MM.1S (cell line): ENCODE measurements around the gene NFYA.

Experiments
- DNase-seq: peaks from one replicate; pipeline ENCODE4 v3.0.0-alpha.2; 2015
- H2AFZ ChIP-seq: fragments of 300-600 bp; sonication (generic); 2 replicates; pipeline ENCODE4 v1.6.0; 2016; ENCODE audit warnings: antibody characterized with exemption, low read length
- H3F3A ChIP-seq: fragments of 300-600 bp; sonication (generic); 2 replicates; pipeline ENCODE4 v1.6.1; 2016; ENCODE audit warnings: mild to moderate bottlenecking, antibody characterized with exemption, low read length, moderate library complexity, mixed read lengths; ENCODE audit not compliant: insufficient read depth
- H3K27ac ChIP-seq: fragments of 300-600 bp; sonication (generic); 2 replicates; pipeline ENCODE4 v1.5.1; 2016; ENCODE audit warnings: mild to moderate bottlenecking, low read length
- H3K27me3 ChIP-seq: fragments of 300-600 bp; sonication (generic); replicated peaks from 2 replicates; pipeline ENCODE4 v1.6.0; 2016; ENCODE audit warnings: low read length; ENCODE audit not compliant: insufficient read depth
- H3K36me3 ChIP-seq: fragments of 300-600 bp; sonication (generic); replicated peaks from 2 replicates; pipeline ENCODE4 v1.6.1; 2016; ENCODE audit warnings: mild to moderate bottlenecking, low read length, mixed read lengths; ENCODE audit not compliant: insufficient read depth
- H3K4me1 ChIP-seq: fragments of 300-600 bp; sonication (generic); 2 replicates; pipeline ENCODE4 v1.6.1; 2016; ENCODE audit warnings: low read length, mixed read lengths
- H3K4me2 ChIP-seq: fragments of 300-600 bp; sonication (generic); 2 replicates; pipeline ENCODE4 v1.6.0; 2016; ENCODE audit warnings: low read depth, low read length
- H3K4me3 ChIP-seq: fragments of 300-600 bp; sonication (generic); 2 replicates; pipeline ENCODE4 v1.5.1; 2016; ENCODE audit warnings: low read length, mixed read lengths
- H3K79me2 ChIP-seq: fragments of 300-600 bp; sonication (generic); 2 replicates; pipeline ENCODE4 v1.6.1; 2016; ENCODE audit warnings: mixed run types, low read length, mixed read lengths
- H3K9ac ChIP-seq: fragments of 300-600 bp; sonication (generic); 2 replicates; pipeline ENCODE4 v1.6.1; 2016; ENCODE audit warnings: low read length, mixed read lengths
- H3K9me2 ChIP-seq: fragments of 300-600 bp; sonication (generic); replicated peaks from 2 replicates; pipeline ENCODE4 v1.6.1; 2016; ENCODE audit warnings: mild to moderate bottlenecking, low read length, mixed read lengths; ENCODE audit not compliant: insufficient read depth
- H3K9me3 ChIP-seq: fragments of 300-600 bp; sonication (generic); replicated peaks from 2 replicates; pipeline ENCODE4 v1.6.1; 2016; ENCODE audit warnings: mild to moderate bottlenecking, low read length, mixed read lengths; ENCODE audit not compliant: insufficient read depth
- H4K20me1 ChIP-seq: fragments of 300-600 bp; sonication (generic); 2 replicates; pipeline ENCODE4 v1.6.1; 2016; ENCODE audit warnings: mild to moderate bottlenecking, low read length, moderate library complexity, mixed read lengths; ENCODE audit not compliant: insufficient read depth
- EZH2 ChIP-seq: fragments of 300-600 bp; sonication (generic); optimal IDR thresholded peaks from 2 replicates; pipeline ENCODE3; 2017; ENCODE audit warnings: low read depth, mild to moderate bottlenecking, antibody characterized with exemption, low read length, mixed read lengths
- EZH2phosphoT487 ChIP-seq: fragments of 300-600 bp; sonication (generic); IDR thresholded peaks from 2 replicates; pipeline ENCODE4 v1.6.1; 2018; ENCODE audit warnings: antibody characterized with exemption, low read length
- TF ChIP-seq, protein P1 (sequence below): fragments of 300-600 bp; sonication (generic); IDR thresholded peaks from 2 replicates; pipeline ENCODE4 v1.5.1; 2016; ENCODE audit warnings: antibody characterized with exemption, low read length, mixed read lengths

The NFYA gene

DNA sequence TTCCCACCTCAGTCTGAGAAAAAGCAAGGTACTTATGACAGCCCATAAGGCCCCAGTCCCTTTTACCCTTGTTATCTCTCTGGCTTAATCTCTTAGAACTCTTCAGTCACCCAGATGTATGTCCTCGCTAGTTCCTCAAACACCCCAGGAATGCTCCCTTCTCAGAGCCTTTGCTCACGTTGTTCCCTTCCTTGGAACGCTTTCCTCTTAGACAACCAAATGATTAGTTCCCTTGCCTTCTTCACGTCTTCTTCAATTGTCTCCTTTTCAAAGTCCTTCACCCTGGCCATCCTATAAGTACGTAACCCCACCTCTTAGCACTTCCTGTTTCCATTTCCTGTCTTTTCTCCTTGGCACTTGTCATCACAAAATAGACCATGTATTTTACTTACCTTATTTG lies 20.9 kb upstream of the NFYA start:
- Histone ChIP-seq H2AFZ (no peak overlapping the region), H3K9me3 (no peaks in the 10 kb centered on the region), H3K9ac (no peak overlapping the region), H3K27me3 (no peaks in the 10 kb centered on the region), H4K20me1 (no peaks in the 10 kb centered on the region), H3K36me3 (no peaks in the 10 kb centered on the region), H3F3A (no peaks in the 10 kb centered on the region), H3K9me2 (no peaks in the 10 kb centered on the region), H3K4me3 (no peak overlapping the region), H3K27ac (no peak overlapping the region), H3K4me2 (no peak overlapping the region), H3K79me2 (no peaks in the 10 kb centered on the region), H3K4me1 (peaks cover 22% of the 10 kb centered on the region)
- no peak for DNase-seq
- TF ChIP-seq EZH2 (no peak), EZH2phosphoT487 (no peak)
- TF ChIP-seq, protein P1, sequence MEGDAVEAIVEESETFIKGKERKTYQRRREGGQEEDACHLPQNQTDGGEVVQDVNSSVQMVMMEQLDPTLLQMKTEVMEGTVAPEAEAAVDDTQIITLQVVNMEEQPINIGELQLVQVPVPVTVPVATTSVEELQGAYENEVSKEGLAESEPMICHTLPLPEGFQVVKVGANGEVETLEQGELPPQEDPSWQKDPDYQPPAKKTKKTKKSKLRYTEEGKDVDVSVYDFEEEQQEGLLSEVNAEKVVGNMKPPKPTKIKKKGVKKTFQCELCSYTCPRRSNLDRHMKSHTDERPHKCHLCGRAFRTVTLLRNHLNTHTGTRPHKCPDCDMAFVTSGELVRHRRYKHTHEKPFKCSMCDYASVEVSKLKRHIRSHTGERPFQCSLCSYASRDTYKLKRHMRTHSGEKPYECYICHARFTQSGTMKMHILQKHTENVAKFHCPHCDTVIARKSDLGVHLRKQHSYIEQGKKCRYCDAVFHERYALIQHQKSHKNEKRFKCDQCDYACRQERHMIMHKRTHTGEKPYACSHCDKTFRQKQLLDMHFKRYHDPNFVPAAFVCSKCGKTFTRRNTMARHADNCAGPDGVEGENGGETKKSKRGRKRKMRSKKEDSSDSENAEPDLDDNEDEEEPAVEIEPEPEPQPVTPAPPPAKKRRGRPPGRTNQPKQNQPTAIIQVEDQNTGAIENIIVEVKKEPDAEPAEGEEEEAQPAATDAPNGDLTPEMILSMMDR, result no peak

DNA sequence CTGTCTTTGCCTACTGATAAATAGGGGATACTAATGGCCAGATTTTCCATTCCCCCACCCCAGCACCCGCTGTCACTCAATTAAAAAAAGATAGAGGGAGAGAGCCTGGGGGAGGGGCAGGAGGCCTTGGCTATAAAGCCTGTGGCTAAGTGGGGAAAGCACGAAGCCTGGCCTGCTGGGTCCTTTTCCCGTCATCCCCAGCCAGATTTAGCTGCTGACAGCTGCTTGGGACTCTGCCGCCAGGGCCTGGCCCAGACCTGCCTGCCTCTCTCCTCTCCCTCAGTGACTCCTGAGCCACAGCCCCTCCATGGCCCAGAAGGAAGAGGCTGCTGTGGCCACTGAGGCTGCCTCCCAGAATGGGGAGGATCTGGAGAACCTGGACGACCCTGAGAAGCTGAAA lies 19.7 kb upstream of the NFYA start, which contains the start of gene APOBEC2:
APOBEC2 (plus strand) TSS at position 162 of the 400 bp plus-strand sequence; CDS start at position 308, 146 bp downstream.
- H3K4me1 ChIP-seq, result peaks cover 22% of the 10 kb centered on the region

DNA sequence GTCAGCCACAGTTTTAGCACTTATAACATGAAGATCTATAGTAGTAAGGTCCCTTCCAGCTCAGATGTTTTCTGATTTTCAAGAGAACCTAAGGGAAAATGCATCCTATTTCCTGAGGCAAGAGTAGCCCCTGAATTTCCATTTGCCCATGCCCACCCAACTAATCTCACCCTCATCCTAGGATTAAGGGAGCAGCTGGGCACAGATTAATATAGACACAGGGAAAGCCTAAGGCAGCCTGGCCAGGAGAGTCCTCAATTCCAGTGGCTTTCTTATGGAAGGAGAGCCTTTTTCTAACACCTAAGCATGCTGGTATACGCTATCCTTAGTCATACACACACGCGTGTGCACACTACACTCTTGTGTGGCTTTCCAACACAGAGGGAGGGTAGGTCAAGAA lies 18.3 kb upstream of the NFYA start:
- Histone ChIP-seq H4K20me1 (no peaks in the 10 kb centered on the region), H3K27me3 (no peaks in the 10 kb centered on the region), H3K79me2 (no peaks in the 10 kb centered on the region), H3K4me2 (peak overlapping the region; percentile 64), H2AFZ (no peak overlapping the region), H3K36me3 (no peaks in the 10 kb centered on the region), H3K4me3 (no peak overlapping the region), H3K27ac (no peak overlapping the region), H3F3A (no peaks in the 10 kb centered on the region), H3K9ac (no peak overlapping the region), H3K4me1 (peaks cover 22% of the 10 kb centered on the region), H3K9me3 (no peaks in the 10 kb centered on the region), H3K9me2 (no peaks in the 10 kb centered on the region)
- TF ChIP-seq EZH2 (no peak), EZH2phosphoT487 (no peak)
- TF ChIP-seq, protein P1, result no peak
- no peak for DNase-seq

More for the DNA sequence above, 19.7 kb upstream of the NFYA start, which contains the start of gene APOBEC2:
- Histone ChIP-seq H4K20me1 (no peaks in the 10 kb centered on the region), H2AFZ (no peak within 1 kb of the TSS), H3K9ac (no peak within 1 kb of the TSS), H3K4me2 (no peak within 1 kb of the TSS), H3K27ac (no peak within 1 kb of the TSS), H3K4me3 (no peak within 1 kb of the TSS), H3K27me3 (no peaks in the 10 kb centered on the region), H3K79me2 (no peaks in the 10 kb centered on the region), H3F3A (no peaks in the 10 kb centered on the region), H3K9me3 (no peaks in the 10 kb centered on the region), H3K9me2 (no peaks in the 10 kb centered on the region), H3K36me3 (no peaks in the 10 kb centered on the region)
- no peak for DNase-seq
- TF ChIP-seq EZH2, result no peak
- TF ChIP-seq EZH2phosphoT487, result no peak
- TF ChIP-seq, protein P1, result no peak
